PC-3 (cell line): Measurements from ENCODE around the gene PRKCQ. TPM values are rescaled to one million over a fixed set of nuclear protein-coding genes. Genes with fewer than 3 reads are reported as not detected.

Experiments
- ATAC-seq: fragments of 200-7000 bp; cut with Tn5 transposase; 2 replicates; pipeline ENCODE4 v1.9.1; 2020; ENCODE audit warnings: mild to moderate bottlenecking, moderate library complexity
- BruUV-seq: library from RNA; stranded (reverse); fragments of 400-500 nt; replicated peaks from 2 replicates; lab custom pipeline; 2021; lab: Mats Ljungman, UMichigan
- CTCF ChIA-PET: fragments of 300-600 bp; sonication (Branson Sonifier 250); formaldehyde crosslinking; loops from one replicate; lab custom pipeline; 2022; ENCODE audit warnings: antibody characterized with exemption; lab: Charles Lee
- POLR2A ChIA-PET: fragments of 300-600 bp; sonication (Branson Sonifier 250); formaldehyde crosslinking; loops from one replicate; lab custom pipeline; 2022; ENCODE audit warnings: antibody characterized with exemption; ENCODE audit not compliant: unreplicated experiment; lab: Charles Lee
- DNase-seq: peaks from one replicate; pipeline ENCODE4 v3.0.0-alpha.2; 2015
- H2AFZ ChIP-seq: fragments of 300-600 bp; sonication (generic); 2 replicates; pipeline ENCODE4 v1.6.0; 2016; ENCODE audit warnings: antibody characterized with exemption, low read length
- H3F3A ChIP-seq: fragments of 300-600 bp; sonication (generic); one replicate; pipeline ENCODE4 v1.6.0; 2017; ENCODE audit warnings: antibody characterized with exemption, low read length, control low read depth, mild to moderate bottlenecking; ENCODE audit not compliant: unreplicated experiment
- H3K27ac ChIP-seq: fragments of 300-600 bp; sonication (generic); 2 replicates; pipeline ENCODE4 v1.5.1; 2016; ENCODE audit warnings: mild to moderate bottlenecking, low read length
- H3K27me3 ChIP-seq: fragments of 300-600 bp; sonication (generic); 2 replicates; pipeline ENCODE4 v1.6.1; 2016; ENCODE audit warnings: low read length, mixed read lengths
- H3K36me3 ChIP-seq: fragments of 300-600 bp; sonication (generic); 2 replicates; pipeline ENCODE4 v1.6.1; 2016; ENCODE audit warnings: low read depth, mixed run types, low read length, mixed read lengths
- H3K4me1 ChIP-seq: fragments of 300-600 bp; sonication (generic); 2 replicates; pipeline ENCODE4 v1.5.1; 2016; ENCODE audit warnings: low read length; ENCODE audit not compliant: insufficient read depth
- H3K4me2 ChIP-seq: fragments of 300-600 bp; sonication (generic); 2 replicates; pipeline ENCODE4 v1.6.0; 2016; ENCODE audit warnings: low read length
- H3K4me3 ChIP-seq: fragments of 300-600 bp; sonication (generic); 2 replicates; pipeline ENCODE4 v1.5.1; 2016; ENCODE audit warnings: mild to moderate bottlenecking, low read length, mixed read lengths
- H3K79me2 ChIP-seq: fragments of 300-600 bp; sonication (generic); 2 replicates; pipeline ENCODE4 v1.6.1; 2017; ENCODE audit warnings: low read length, mixed read lengths
- H3K9ac ChIP-seq: fragments of 300-600 bp; sonication (generic); 2 replicates; pipeline ENCODE4 v1.6.0; 2016; ENCODE audit warnings: mild to moderate bottlenecking, low read length
- H3K9me2 ChIP-seq: fragments of 300-600 bp; sonication (generic); replicated peaks from 2 replicates; pipeline ENCODE4 v1.6.1; 2016; ENCODE audit warnings: mixed run types, low read length, mixed read lengths
- H3K9me3 ChIP-seq: fragments of 300-600 bp; sonication (generic); 2 replicates; pipeline ENCODE4 v1.6.1; 2016; ENCODE audit warnings: low read length, mixed read lengths
- H4K20me1 ChIP-seq: fragments of 300-600 bp; sonication (generic); 2 replicates; pipeline ENCODE4 v1.6.1; 2016; ENCODE audit warnings: low read length, mixed read lengths
- CTCF ChIP-seq: fragments of 300-600 bp; sonication (generic); conservative IDR thresholded peaks from 2 replicates; pipeline ENCODE4 v1.5.1; 2017; ENCODE audit warnings: antibody characterized with exemption, low read depth, mild to moderate bottlenecking, low read length
- EZH2 ChIP-seq: fragments of 300-600 bp; sonication (generic); IDR thresholded peaks from one replicate; pipeline ENCODE4 v1.6.1; 2017; ENCODE audit warnings: antibody characterized with exemption, mild to moderate bottlenecking, low read length; ENCODE audit not compliant: unreplicated experiment
- EZH2phosphoT487 ChIP-seq: fragments of 300-600 bp; sonication (generic); IDR thresholded peaks from 2 replicates; pipeline ENCODE4 v1.6.1; 2018; ENCODE audit warnings: mild to moderate bottlenecking, antibody characterized with exemption, low read length, borderline replicate concordance
- intact Hi-C: fragments of 100-400 bp; cut with micrococcal nuclease; formaldehyde crosslinking; loops from 2 replicates; pipeline ENCODE4 v1.9.0; 2023
- total RNA-seq: library from RNA; depleted of rRNA; stranded (reverse); fragments of >200 nt; gene quantifications from 2 replicates; pipeline ENCODE4 v1.2.3, GENCODE V29; 2014

The PRKCQ gene
- total RNA-seq, 1 experiment from 2014 or later: not detected

- intact Hi-C loops: no loop called here
- ChIA-PET CTCF (no interaction called here), POLR2A (no interaction called here)
- Histone ChIP-seq H3K9me3 (no peaks in the 10 kb centered on the region), H3K36me3 (no peaks in the 10 kb centered on the region), H3K9ac (no peak overlapping the region), H3K79me2 (no peaks in the 10 kb centered on the region), H3K4me1 (no peaks in the 10 kb centered on the region), H3K4me2 (no peak overlapping the region), H2AFZ (no peak overlapping the region), H4K20me1 (no peaks in the 10 kb centered on the region), H3K9me2 (no peaks in the 10 kb centered on the region), H3K27ac (no peak overlapping the region), H3K4me3 (no peak overlapping the region), H3F3A (no peaks in the 10 kb centered on the region), H3K27me3 (peaks cover 48% of the 10 kb centered on the region)
- ATAC-seq (no peak), DNase-seq (no peak)
- BruUV-seq: no TSS peak
- TF ChIP-seq EZH2phosphoT487 (no peak), CTCF (no peak), EZH2 (no peak)
Observed at GRCh38 chr10:6535156-6535764, 44.8 kb downstream of the PRKCQ start.

- TF ChIP-seq CTCF (no peak), EZH2phosphoT487 (no peak), EZH2 (no peak)
- Histone ChIP-seq H3K27ac (no peak overlapping the region), H3K79me2 (no peaks in the 10 kb centered on the region), H3F3A (no peaks in the 10 kb centered on the region), H3K9me2 (no peaks in the 10 kb centered on the region), H3K4me3 (no peak overlapping the region), H3K4me1 (no peaks in the 10 kb centered on the region), H3K36me3 (no peaks in the 10 kb centered on the region), H3K27me3 (peaks cover 33% of the 10 kb centered on the region), H3K9me3 (no peaks in the 10 kb centered on the region), H2AFZ (no peak overlapping the region), H4K20me1 (no peaks in the 10 kb centered on the region), H3K9ac (no peak overlapping the region), H3K4me2 (no peak overlapping the region)
- BruUV-seq: no TSS peak
- intact Hi-C loops: no loop called here
- ChIA-PET POLR2A (no interaction called here), CTCF (no interaction called here)
- ATAC-seq (no peak), DNase-seq (no peak)
Observed at GRCh38 chr10:6532321-6532720, 47.8 kb downstream of the PRKCQ start.

GRCh38 chr10:6530966-6531365 is 49.1 kb downstream of the PRKCQ start:
- Histone ChIP-seq H3K9ac (no peak overlapping the region), H3K27me3 (peaks cover 24% of the 10 kb centered on the region), H3K36me3 (no peaks in the 10 kb centered on the region), H3K79me2 (no peaks in the 10 kb centered on the region), H3K27ac (no peak overlapping the region), H3K4me2 (no peak overlapping the region), H2AFZ (no peak overlapping the region), H3K9me2 (no peaks in the 10 kb centered on the region), H4K20me1 (no peaks in the 10 kb centered on the region), H3K9me3 (no peaks in the 10 kb centered on the region), H3K4me3 (no peak overlapping the region), H3K4me1 (no peaks in the 10 kb centered on the region), H3F3A (no peaks in the 10 kb centered on the region)
- no peak for DNase-seq
- TF ChIP-seq CTCF (no peak), EZH2phosphoT487 (no peak), EZH2 (no peak)
- POLR2A ChIA-PET: no interaction called here
- ATAC-seq: no peak
- no TSS peak for BruUV-seq
- intact Hi-C loops: no loop called here
- CTCF ChIA-PET: interaction anchor here (0.6 kb wide), 1 partner anchor 1118 kb away, joined by 3 read pairs; no protein-coding TSS in a partner anchor
